SJCRH30 (cell line): ENCODE data around the gene UCHL5. TPM values are rescaled to one million over a fixed set of nuclear protein-coding genes. Genes with fewer than 3 reads are reported as not detected.

Source experiments
- DNase-seq, 2 experiments: peaks; one replicate each; pipeline ENCODE4 v3.0.0-alpha.2; 2015 to 2020
- H3K27ac ChIP-seq: fragments of 250-450 bp; sonication (Bioruptor Pico); 2 replicates; pipeline ENCODE4 v1.5.1; 2020; ENCODE audit warnings: mild to moderate bottlenecking, moderate library complexity
- H3K27me3 ChIP-seq: fragments of 250-450 bp; sonication (Bioruptor Pico); 2 replicates; pipeline ENCODE4 v1.5.1; 2020; ENCODE audit warnings: mild to moderate bottlenecking, moderate library complexity
- H3K36me3 ChIP-seq: fragments of 250-450 bp; sonication (Bioruptor Pico); 2 replicates; pipeline ENCODE4 v1.5.1; 2020; ENCODE audit warnings: mild to moderate bottlenecking, moderate library complexity
- H3K4me1 ChIP-seq: fragments of 250-450 bp; sonication (Bioruptor Pico); 2 replicates; pipeline ENCODE4 v1.5.1; 2020; ENCODE audit warnings: mild to moderate bottlenecking, moderate library complexity
- H3K4me3 ChIP-seq: fragments of 250-450 bp; sonication (Bioruptor Pico); 2 replicates; pipeline ENCODE4 v1.5.1; 2020; ENCODE audit warnings: mild to moderate bottlenecking, moderate library complexity
- H3K9me3 ChIP-seq: fragments of 250-450 bp; sonication (Bioruptor Pico); replicated peaks from 2 replicates; pipeline ENCODE4 v1.5.1; 2020; ENCODE audit warnings: mild to moderate bottlenecking, moderate library complexity
- total RNA-seq: library from RNA; depleted of rRNA; stranded (reverse); fragments of >200 nt; shearing (Covaris generic); gene quantifications from 2 replicates; pipeline ENCODE4 v1.2.3, GENCODE V29; 2014; rRNA removed

UCHL5 gene
- total RNA-seq: 36.1 and 42.2 TPM in 2 replicates

GRCh38 chr1:193059282-193060114 lies at the start of gene UCHL5, which contains the start of gene RO60:
UCHL5 (minus strand) TSS chr1:193059360; CDS start chr1:193059260, 100 bp downstream.
RO60 (plus strand) TSS chr1:193059612; CDS start chr1:193069055, 9,443 bp downstream.
- peak; percentile 93 to 94 for DNase-seq
- Histone ChIP-seq H3K27ac (peak within 1 kb of the TSS; percentile 96), H3K4me1 (no peaks in the 10 kb centered on the region), H3K9me3 (no peaks in the 10 kb centered on the region), H3K27me3 (no peaks in the 10 kb centered on the region), H3K36me3 (peaks cover 4% of the 10 kb centered on the region), H3K4me3 (peak within 1 kb of the TSS; percentile 95)

- H3K4me3 ChIP-seq: no peak overlapping the region
- no peak overlapping the region for H3K27ac ChIP-seq
- H3K27me3 ChIP-seq: no peaks in the 10 kb centered on the region
- H3K36me3 ChIP-seq: no peaks in the 10 kb centered on the region
- no peaks in the 10 kb centered on the region for H3K9me3 ChIP-seq
- no peak for DNase-seq
- H3K4me1 ChIP-seq: no peaks in the 10 kb centered on the region
These were observed 49.3 kb upstream of the UCHL5 start for GRCh38 chr1:193108471-193108870.

- DNase-seq: no peak
- peak overlapping the region; percentile 91 for H3K4me3 ChIP-seq
- no peaks in the 10 kb centered on the region for H3K27me3 ChIP-seq
- peaks cover 4% of the 10 kb centered on the region; the same call in 1 of the 2 replicates for H3K4me1 ChIP-seq
- peaks cover 2% of the 10 kb centered on the region; the same call in 1 of the 2 replicates for H3K36me3 ChIP-seq
- H3K27ac ChIP-seq: peak overlapping the region; percentile 81
- H3K9me3 ChIP-seq: no peaks in the 10 kb centered on the region
These were observed 46.6 kb upstream of the UCHL5 start for GRCh38 chr1:193105821-193106177.

GRCh38 chr1:193104907-193105820 lies 46.0 kb upstream of the UCHL5 start, which contains the start of gene GLRX2:
GLRX2 (minus strand) TSS chr1:193105414; CDS start chr1:193105382, 32 bp downstream.
- peaks cover 6% of the 10 kb centered on the region; the same call in 1 of the 2 replicates for H3K36me3 ChIP-seq
- no peaks in the 10 kb centered on the region for H3K27me3 ChIP-seq
- H3K4me3 ChIP-seq: peak within 1 kb of the TSS; percentile 91
- H3K27ac ChIP-seq: peak within 1 kb of the TSS; percentile 81
- DNase-seq: peak; percentile 77 to 85
- peaks cover 4% of the 10 kb centered on the region; the same call in 1 of the 2 replicates for H3K4me1 ChIP-seq
- no peaks in the 10 kb centered on the region for H3K9me3 ChIP-seq

- peak overlapping the region; percentile 81 for H3K27ac ChIP-seq
- H3K27me3 ChIP-seq: no peaks in the 10 kb centered on the region
- H3K4me3 ChIP-seq: peak overlapping the region; percentile 91
- H3K9me3 ChIP-seq: no peaks in the 10 kb centered on the region
- H3K36me3 ChIP-seq: peaks cover 11% of the 10 kb centered on the region
- peaks cover 4% of the 10 kb centered on the region; the same call in 1 of the 2 replicates for H3K4me1 ChIP-seq
- DNase-seq: peak; percentile 53 to 64
These were observed 45.3 kb upstream of the UCHL5 start for GRCh38 chr1:193104502-193104906.

GRCh38 chr1:193103759-193104501 lies 44.8 kb upstream of the UCHL5 start:
- H3K27me3 ChIP-seq: no peaks in the 10 kb centered on the region
- no peaks in the 10 kb centered on the region for H3K9me3 ChIP-seq
- H3K27ac ChIP-seq: peak overlapping the region; percentile 81
- peak in 1 of 2 experiments; percentile 26 for DNase-seq
- peaks cover 4% of the 10 kb centered on the region; the same call in 1 of the 2 replicates for H3K4me1 ChIP-seq
- H3K4me3 ChIP-seq: peak overlapping the region; percentile 91
- peaks cover 11% of the 10 kb centered on the region for H3K36me3 ChIP-seq

- Histone ChIP-seq H3K27ac (peak overlapping the region; percentile 77), H3K36me3 (peaks cover 14% of the 10 kb centered on the region), H3K27me3 (no peaks in the 10 kb centered on the region), H3K9me3 (no peaks in the 10 kb centered on the region), H3K4me3 (peak overlapping the region; percentile 91), H3K4me1 (peaks cover 4% of the 10 kb centered on the region; the same call in 1 of the 2 replicates)
- peak; percentile 53 to 81 for DNase-seq
These were observed 43.5 kb upstream of the UCHL5 start for GRCh38 chr1:193102662-193103061.

- H3K4me3 ChIP-seq: no peak overlapping the region
- no peak for DNase-seq
- no peaks in the 10 kb centered on the region for H3K4me1 ChIP-seq
- H3K27ac ChIP-seq: no peak overlapping the region
- peaks cover 17% of the 10 kb centered on the region for H3K36me3 ChIP-seq
- no peaks in the 10 kb centered on the region for H3K9me3 ChIP-seq
- no peaks in the 10 kb centered on the region for H3K27me3 ChIP-seq
These were observed 35.0 kb upstream of the UCHL5 start for GRCh38 chr1:193094112-193094511.

- Histone ChIP-seq H3K27me3 (no peaks in the 10 kb centered on the region), H3K36me3 (peaks cover 8% of the 10 kb centered on the region), H3K4me3 (no peak overlapping the region), H3K9me3 (no peaks in the 10 kb centered on the region), H3K27ac (no peak overlapping the region), H3K4me1 (no peaks in the 10 kb centered on the region)
- DNase-seq: no peak
These were observed 31.7 kb upstream of the UCHL5 start for GRCh38 chr1:193090865-193091264.

- H3K27me3 ChIP-seq: no peaks in the 10 kb centered on the region
- H3K36me3 ChIP-seq: peaks cover 22% of the 10 kb centered on the region
- no peak overlapping the region for H3K27ac ChIP-seq
- H3K4me3 ChIP-seq: no peak overlapping the region
- no peaks in the 10 kb centered on the region for H3K9me3 ChIP-seq
- H3K4me1 ChIP-seq: no peaks in the 10 kb centered on the region
- DNase-seq: no peak
These were observed 28.7 kb upstream of the UCHL5 start for GRCh38 chr1:193087893-193088292.

- no peaks in the 10 kb centered on the region for H3K4me1 ChIP-seq
- H3K27me3 ChIP-seq: no peaks in the 10 kb centered on the region
- no peak for DNase-seq
- H3K4me3 ChIP-seq: no peak overlapping the region
- H3K9me3 ChIP-seq: no peaks in the 10 kb centered on the region
- H3K27ac ChIP-seq: no peak overlapping the region
- H3K36me3 ChIP-seq: peaks cover 29% of the 10 kb centered on the region
These were observed 27.2 kb upstream of the UCHL5 start for GRCh38 chr1:193086342-193086741.

- no peak overlapping the region for H3K27ac ChIP-seq
- no peaks in the 10 kb centered on the region for H3K4me1 ChIP-seq
- peaks cover 33% of the 10 kb centered on the region for H3K36me3 ChIP-seq
- no peak for DNase-seq
- no peaks in the 10 kb centered on the region for H3K27me3 ChIP-seq
- no peaks in the 10 kb centered on the region for H3K9me3 ChIP-seq
- H3K4me3 ChIP-seq: no peak overlapping the region
These were observed 26.1 kb upstream of the UCHL5 start for GRCh38 chr1:193085263-193085662.

- H3K4me1 ChIP-seq: no peaks in the 10 kb centered on the region
- no peaks in the 10 kb centered on the region for H3K27me3 ChIP-seq
- no peak for DNase-seq
- no peak overlapping the region for H3K4me3 ChIP-seq
- peaks cover 36% of the 10 kb centered on the region for H3K36me3 ChIP-seq
- H3K27ac ChIP-seq: no peak overlapping the region
- H3K9me3 ChIP-seq: no peaks in the 10 kb centered on the region
These were observed 24.4 kb upstream of the UCHL5 start for GRCh38 chr1:193083365-193084088.
